HepG2 (cell line): ENCODE results near the gene ZNF500. TPM values are rescaled to one million over a fixed set of nuclear protein-coding genes. Genes with fewer than 3 reads are reported as not detected.

Experiments
- AHR ChIP-seq: IDR thresholded peaks from 2 replicates; pipeline ENCODE4 v1.6.1; 2018; ENCODE audit warnings: missing genetic modification reagents, missing compliant biosample characterization
- ETV6 ChIP-seq: sonication (generic); formaldehyde crosslinking; conservative IDR thresholded peaks from 2 replicates; pipeline ENCODE4 v1.4.0; 2020; ENCODE audit warnings: missing genetic modification reagents
- FOXA1 ChIP-seq, 2 experiments: fragments of 450-650 bp in 1 of 2; sonication (generic) in 1 of 2; formaldehyde crosslinking in 1 of 2; IDR thresholded peaks; 2 replicates each; pipeline versions ENCODE4 v1.4.0 to v1.6.1; 2016 to 2020; ENCODE audit warnings: missing genetic modification reagents in 1 of 2
- HNRNPH1 ChIP-seq: fragments of 200-400 bp; formaldehyde crosslinking; optimal IDR thresholded peaks from 2 replicates; pipeline ENCODE3; 2017; ENCODE audit warnings: mild to moderate bottlenecking, low read depth, low read length
- IKZF4 ChIP-seq: sonication (generic); formaldehyde crosslinking; IDR thresholded peaks from 2 replicates; pipeline ENCODE4 v1.5.1; 2020; ENCODE audit warnings: borderline replicate concordance, mild to moderate bottlenecking, low read depth, missing genetic modification reagents; ENCODE audit errors: not compliant biosample characterization
- PPARG ChIP-seq: conservative IDR thresholded peaks from 2 replicates; pipeline ENCODE4 v1.6.1; 2016; ENCODE audit warnings: missing biosample characterization, missing genetic modification reagents
- RAD21 ChIP-seq: fragments of 450-650 bp; formaldehyde crosslinking; IDR thresholded peaks from 2 replicates; pipeline ENCODE4 v1.5.0; 2020; ENCODE audit warnings: mild to moderate bottlenecking
- RFX5 ChIP-seq: IDR thresholded peaks from 2 replicates; pipeline ENCODE4 v1.6.1; 2011; ENCODE audit warnings: low read depth, low read length, improper control_type of control experiment
- ZNF230 ChIP-seq: sonication (generic); formaldehyde crosslinking; IDR thresholded peaks from 2 replicates; pipeline ENCODE4 v1.4.0; 2020; ENCODE audit warnings: mild to moderate bottlenecking, missing genetic modification reagents
- ZNF607 ChIP-seq: sonication (generic); formaldehyde crosslinking; IDR thresholded peaks from 2 replicates; pipeline ENCODE4 v1.5.1; 2020; ENCODE audit warnings: missing genetic modification reagents, mild to moderate bottlenecking, borderline replicate concordance
- polyA plus RNA-seq, 8 experiments: library from polyadenylated mRNA; depleted of rRNA in 3 of 8; stranded (reverse) in 7 of 8; unstranded in 1 of 8; fragments of >200 nt; fragmentation: Illumina TruSeq in 4 of 8; extraction: Trizol in 4 of 8; gene quantifications; 2 replicates each; pipeline versions ENCODE4 v1.2.1 to v1.2.3, GENCODE V29; 2011 to 2016; ENCODE audit warnings: low read depth in 4 of 8, missing spikeins in 1 of 8, mixed read lengths in 1 of 8; ENCODE audit not compliant: insufficient read depth in 1 of 8
- total RNA-seq, 5 experiments: library from RNA; depleted of rRNA; stranded (reverse); fragments of >200 nt; fragmentation: Illumina TruSeq; extraction: Trizol; gene quantifications; 2 replicates each; pipeline ENCODE4 v1.2.3, GENCODE V29; 2016; ENCODE audit warnings: low read depth in 1 of 5
- TF ChIP-seq, protein P1 (sequence below): sonication (generic); formaldehyde crosslinking; IDR thresholded peaks from 2 replicates; pipeline ENCODE4 v1.4.0; 2020; ENCODE audit warnings: mild to moderate bottlenecking, missing genetic modification reagents
- TF ChIP-seq, protein P2 (sequence below): sonication (generic); formaldehyde crosslinking; IDR thresholded peaks from 2 replicates; pipeline ENCODE4 v1.5.0; 2020; ENCODE audit warnings: mild to moderate bottlenecking, missing genetic modification reagents
- TF ChIP-seq, protein P3 (sequence below): sonication (generic); formaldehyde crosslinking; IDR thresholded peaks from 2 replicates; pipeline ENCODE4 v1.8.0; 2023; ENCODE audit warnings: mild to moderate bottlenecking, missing genetic modification reagents
- TF ChIP-seq, protein P4 (sequence below): sonication (generic); formaldehyde crosslinking; IDR thresholded peaks from 2 replicates; pipeline ENCODE4 v1.4.0; 2020; ENCODE audit warnings: missing genetic modification reagents

Gene ZNF500
- total and polyA plus RNA-seq, 2 of the 13 experiments (the other 11 are each of a cell fraction or from before 2014, with no cell fraction given), result 6.1 to 12.2 TPM

DNA sequence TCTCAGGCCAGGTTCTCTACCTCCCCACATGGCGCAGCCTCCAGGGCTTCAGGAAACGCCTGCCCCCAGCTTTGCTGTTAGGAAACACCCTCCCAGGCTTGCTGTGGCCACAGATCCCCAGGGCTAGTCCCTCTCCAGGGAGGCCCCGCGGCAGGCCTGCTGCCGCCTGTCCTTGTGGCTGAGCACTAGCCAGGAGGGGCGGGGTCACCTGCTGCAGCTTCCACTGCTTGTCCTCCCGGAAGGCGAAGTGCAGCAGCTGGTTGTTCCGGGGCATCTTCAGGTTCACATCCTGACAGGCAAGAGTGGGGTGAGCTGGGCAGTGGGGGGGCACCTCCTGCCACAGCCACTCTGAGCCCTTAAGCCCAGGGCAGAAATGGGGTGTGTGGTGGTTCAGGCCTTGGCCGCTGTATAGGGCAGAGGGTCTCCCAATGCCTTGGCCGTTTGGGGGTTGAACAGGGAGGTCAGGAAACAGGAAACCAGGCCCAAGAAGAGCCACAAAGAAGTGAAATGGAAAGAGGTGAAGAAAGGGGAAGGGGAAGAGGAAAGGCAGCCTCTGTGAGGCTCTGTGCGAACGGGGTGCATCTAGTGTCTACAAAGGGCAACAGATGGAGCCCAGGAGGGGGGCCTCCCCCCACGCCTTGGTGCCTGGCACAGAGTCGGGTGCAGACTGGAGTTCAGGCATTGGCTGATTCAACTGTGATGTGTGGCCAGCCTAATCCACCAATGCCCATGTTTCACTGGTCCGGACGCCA lies 33.5 kb upstream of the ZNF500 start (continued):
- TF ChIP-seq, protein P1, sequence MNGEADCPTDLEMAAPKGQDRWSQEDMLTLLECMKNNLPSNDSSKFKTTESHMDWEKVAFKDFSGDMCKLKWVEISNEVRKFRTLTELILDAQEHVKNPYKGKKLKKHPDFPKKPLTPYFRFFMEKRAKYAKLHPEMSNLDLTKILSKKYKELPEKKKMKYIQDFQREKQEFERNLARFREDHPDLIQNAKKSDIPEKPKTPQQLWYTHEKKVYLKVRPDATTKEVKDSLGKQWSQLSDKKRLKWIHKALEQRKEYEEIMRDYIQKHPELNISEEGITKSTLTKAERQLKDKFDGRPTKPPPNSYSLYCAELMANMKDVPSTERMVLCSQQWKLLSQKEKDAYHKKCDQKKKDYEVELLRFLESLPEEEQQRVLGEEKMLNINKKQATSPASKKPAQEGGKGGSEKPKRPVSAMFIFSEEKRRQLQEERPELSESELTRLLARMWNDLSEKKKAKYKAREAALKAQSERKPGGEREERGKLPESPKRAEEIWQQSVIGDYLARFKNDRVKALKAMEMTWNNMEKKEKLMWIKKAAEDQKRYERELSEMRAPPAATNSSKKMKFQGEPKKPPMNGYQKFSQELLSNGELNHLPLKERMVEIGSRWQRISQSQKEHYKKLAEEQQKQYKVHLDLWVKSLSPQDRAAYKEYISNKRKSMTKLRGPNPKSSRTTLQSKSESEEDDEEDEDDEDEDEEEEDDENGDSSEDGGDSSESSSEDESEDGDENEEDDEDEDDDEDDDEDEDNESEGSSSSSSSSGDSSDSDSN (CRISPR knock-in tag), result peak; percentile 69; the same call in 1 of the 2 replicates
- TF ChIP-seq RFX5 (no peak), FOXA1 (IDR thresholded peaks at IDR 0.05) (no peak), FOXA1 (CRISPR knock-in tag; IDR thresholded peaks at IDR 0.05) (no peak), ZNF230 (CRISPR knock-in tag) (no peak), ETV6 (no peak), PPARG (no peak), RAD21 (CRISPR knock-in tag) (no peak), HNRNPH1 (no peak), AHR (CRISPR knock-in tag) (no peak), ZNF607 (CRISPR knock-in tag) (no peak), IKZF4 (no peak)
- TF ChIP-seq, protein P2, sequence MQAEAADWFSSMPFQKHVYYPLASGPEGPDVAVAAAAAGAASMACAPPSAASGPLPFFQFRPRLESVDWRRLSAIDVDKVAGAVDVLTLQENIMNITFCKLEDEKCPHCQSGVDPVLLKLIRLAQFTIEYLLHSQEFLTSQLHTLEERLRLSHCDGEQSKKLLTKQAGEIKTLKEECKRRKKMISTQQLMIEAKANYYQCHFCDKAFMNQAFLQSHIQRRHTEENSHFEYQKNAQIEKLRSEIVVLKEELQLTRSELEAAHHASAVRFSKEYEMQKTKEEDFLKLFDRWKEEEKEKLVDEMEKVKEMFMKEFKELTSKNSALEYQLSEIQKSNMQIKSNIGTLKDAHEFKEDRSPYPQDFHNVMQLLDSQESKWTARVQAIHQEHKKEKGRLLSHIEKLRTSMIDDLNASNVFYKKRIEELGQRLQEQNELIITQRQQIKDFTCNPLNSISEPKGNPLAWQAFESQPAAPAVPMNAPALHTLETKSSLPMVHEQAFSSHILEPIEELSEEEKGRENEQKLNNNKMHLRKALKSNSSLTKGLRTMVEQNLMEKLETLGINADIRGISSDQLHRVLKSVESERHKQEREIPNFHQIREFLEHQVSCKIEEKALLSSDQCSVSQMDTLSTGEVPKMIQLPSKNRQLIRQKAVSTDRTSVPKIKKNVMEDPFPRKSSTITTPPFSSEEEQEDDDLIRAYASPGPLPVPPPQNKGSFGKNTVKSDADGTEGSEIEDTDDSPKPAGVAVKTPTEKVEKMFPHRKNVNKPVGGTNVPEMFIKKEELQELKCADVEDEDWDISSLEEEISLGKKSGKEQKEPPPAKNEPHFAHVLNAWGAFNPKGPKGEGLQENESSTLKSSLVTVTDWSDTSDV (CRISPR knock-in tag), result no peak
- TF ChIP-seq, protein P3, sequence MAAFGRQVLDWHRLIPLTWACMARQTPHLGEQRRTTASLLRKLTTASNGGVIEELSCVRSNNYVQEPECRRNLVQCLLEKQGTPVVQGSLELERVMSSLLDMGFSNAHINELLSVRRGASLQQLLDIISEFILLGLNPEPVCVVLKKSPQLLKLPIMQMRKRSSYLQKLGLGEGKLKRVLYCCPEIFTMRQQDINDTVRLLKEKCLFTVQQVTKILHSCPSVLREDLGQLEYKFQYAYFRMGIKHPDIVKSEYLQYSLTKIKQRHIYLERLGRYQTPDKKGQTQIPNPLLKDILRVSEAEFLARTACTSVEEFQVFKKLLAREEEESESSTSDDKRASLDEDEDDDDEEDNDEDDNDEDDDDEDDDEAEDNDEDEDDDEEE (CRISPR knock-in tag), result no peak
- TF ChIP-seq, protein P4, sequence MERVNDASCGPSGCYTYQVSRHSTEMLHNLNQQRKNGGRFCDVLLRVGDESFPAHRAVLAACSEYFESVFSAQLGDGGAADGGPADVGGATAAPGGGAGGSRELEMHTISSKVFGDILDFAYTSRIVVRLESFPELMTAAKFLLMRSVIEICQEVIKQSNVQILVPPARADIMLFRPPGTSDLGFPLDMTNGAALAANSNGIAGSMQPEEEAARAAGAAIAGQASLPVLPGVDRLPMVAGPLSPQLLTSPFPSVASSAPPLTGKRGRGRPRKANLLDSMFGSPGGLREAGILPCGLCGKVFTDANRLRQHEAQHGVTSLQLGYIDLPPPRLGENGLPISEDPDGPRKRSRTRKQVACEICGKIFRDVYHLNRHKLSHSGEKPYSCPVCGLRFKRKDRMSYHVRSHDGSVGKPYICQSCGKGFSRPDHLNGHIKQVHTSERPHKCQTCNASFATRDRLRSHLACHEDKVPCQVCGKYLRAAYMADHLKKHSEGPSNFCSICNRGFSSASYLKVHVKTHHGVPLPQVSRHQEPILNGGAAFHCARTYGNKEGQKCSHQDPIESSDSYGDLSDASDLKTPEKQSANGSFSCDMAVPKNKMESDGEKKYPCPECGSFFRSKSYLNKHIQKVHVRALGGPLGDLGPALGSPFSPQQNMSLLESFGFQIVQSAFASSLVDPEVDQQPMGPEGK (CRISPR knock-in tag), result peak; percentile 54; the same call in 1 of the 2 replicates
